Natural killer cell (primary cell): ENCODE data around the gene MTA3. TPM values are rescaled to one million over a fixed set of nuclear protein-coding genes. Genes with fewer than 3 reads are reported as not detected.

Source experiments
- ATAC-seq, 3 donors: fragments of 150-1000 bp in 2 of 3; fragments of 200-7000 bp in 1 of 3; cut with Tn5 transposase; 1 replicate in 1 of 3; 2 replicates in 2 of 3; pipeline ENCODE4 v1.10.0; 2021; ENCODE audit warnings: mild to moderate bottlenecking in 2 of 3, moderate library complexity in 2 of 3
- DNase-seq, 2 donors: peaks; one replicate each; pipeline versions ENCODE4 v3.0.0 to v3.0.0-alpha.2; 2013 to 2021; ENCODE audit warnings: mixed read lengths in 1 of 2
- H3K27ac ChIP-seq: one replicate; pipeline ENCODE4 v1.5.1; 2013; ENCODE audit warnings: mild to moderate bottlenecking, low read length
- H3K27me3 ChIP-seq: one replicate; pipeline ENCODE4 v1.6.1; 2013; ENCODE audit warnings: low read length; ENCODE audit not compliant: control insufficient read depth, insufficient read depth
- H3K36me3 ChIP-seq: one replicate; pipeline ENCODE4 v1.6.1; 2013; ENCODE audit warnings: low read length; ENCODE audit not compliant: control insufficient read depth, insufficient read depth
- H3K4me1 ChIP-seq: one replicate; pipeline ENCODE4 v1.6.1; 2013; ENCODE audit warnings: low read length; ENCODE audit not compliant: control insufficient read depth, insufficient read depth
- H3K4me3 ChIP-seq: one replicate; pipeline ENCODE4 v1.5.1; 2013; ENCODE audit warnings: low read length
- H3K9me3 ChIP-seq: one replicate; pipeline ENCODE4 v1.6.1; 2013; ENCODE audit warnings: low read length; ENCODE audit not compliant: control insufficient read depth, insufficient read depth
- H3K27ac Mint-ChIP-seq, 2 donors: one replicate each; pipeline ENCODE4 v1.8.0; 2022; ENCODE audit warnings: mild to moderate bottlenecking in 2 of 2, mixed read lengths in 2 of 2, moderate library complexity in 1 of 2
- H3K27me3 Mint-ChIP-seq, 2 donors: one replicate each; pipeline ENCODE4 v1.8.0; 2022; ENCODE audit warnings: low read depth in 2 of 2, mixed read lengths in 2 of 2
- H3K36me3 Mint-ChIP-seq: one replicate; pipeline ENCODE4 v1.8.0; 2022; ENCODE audit warnings: mixed read lengths
- H3K4me1 Mint-ChIP-seq, 2 donors: one replicate each; pipeline ENCODE4 v1.8.0; 2022; ENCODE audit warnings: mixed read lengths in 2 of 2
- H3K4me3 Mint-ChIP-seq: one replicate; pipeline ENCODE4 v1.8.0; 2022; ENCODE audit warnings: mild to moderate bottlenecking, moderate library complexity, mixed read lengths
- H3K9me3 Mint-ChIP-seq, 2 donors: one replicate each; pipeline ENCODE4 v1.8.0; 2022; ENCODE audit warnings: mixed read lengths in 2 of 2
- CTCF ChIP-seq: fragments of 200-600 bp; IDR thresholded peaks from one replicate; pipeline ENCODE4 v1.8.0; 2022; ENCODE audit warnings: antibody characterized with exemption
- WGBS: methylation state at CpG from one replicate; pipeline ENCODE4 v1.1.7; 2013; ENCODE audit warnings: missing lambda C conversion rate; ENCODE audit not compliant: insufficient coverage; 5-methylcytosine and 5-hydroxymethylcytosine counted together
- intact Hi-C: fragments of 100-400 bp; cut with micrococcal nuclease; formaldehyde crosslinking; loops from one replicate; pipeline ENCODE4 v1.14.2; 2022
- total RNA-seq, 4 donors: library from RNA; stranded (reverse); fragments of 120-200 nt in 1 of 4; gene quantifications; one replicate each; pipeline versions ENCODE4 v1.2.3 to v1.2.4, GENCODE V29; 2013 to 2022

Gene MTA3
- total RNA-seq, 3 donors from 2014 or later (not counting 1 experiment from before 2014, with no cell fraction given), result 19.4 to 25.0 (median 21.5) TPM

GRCh38 chr2:42791606-42792005, 223.2 kb downstream of the MTA3 start:
- Mint-ChIP-seq H3K27ac (no peak overlapping the region), H3K27me3 (peaks cover 49 to 66% of the 10 kb centered on the region in 2 donors), H3K4me1 (peaks cover 7 to 32% of the 10 kb centered on the region in 2 donors), H3K9me3 (no peaks in the 10 kb centered on the region), H3K36me3 (peaks cover 7% of the 10 kb centered on the region), H3K4me3 (peak overlapping the region; percentile 87)
- Histone ChIP-seq H3K27ac (no peak overlapping the region), H3K4me1 (peaks cover 41% of the 10 kb centered on the region), H3K4me3 (no peak overlapping the region), H3K27me3 (peaks cover 5% of the 10 kb centered on the region), H3K9me3 (no peaks in the 10 kb centered on the region), H3K36me3 (no peaks in the 10 kb centered on the region)
- WGBS, result 77% methylated on average over 4 of the region's 4 CpGs
- ATAC-seq (no peak), DNase-seq (no peak)
- TF ChIP-seq CTCF, result no peak
- intact Hi-C loops, result no loop called here

GRCh38 chr2:42792087-42792582, 223.7 kb downstream of the MTA3 start:
- Mint-ChIP-seq H3K27me3 (peaks cover 50 to 68% of the 10 kb centered on the region in 2 donors), H3K4me1 (peaks cover 7 to 28% of the 10 kb centered on the region in 2 donors), H3K4me3 (peak overlapping the region; percentile 87), H3K9me3 (no peaks in the 10 kb centered on the region), H3K36me3 (peaks cover 7% of the 10 kb centered on the region), H3K27ac (no peak overlapping the region)
- intact Hi-C loops, result no loop called here
- no peak for TF ChIP-seq CTCF
- peaks cover 5% of the 10 kb centered on the region for H3K27me3 ChIP-seq
- H3K36me3 ChIP-seq, result no peaks in the 10 kb centered on the region
- H3K9me3 ChIP-seq, result no peaks in the 10 kb centered on the region
- WGBS, result 4% methylated on average over 18 of the region's 18 CpGs
- DNase-seq, result peak in 1 of 2 donors; percentile 23
- no peak overlapping the region for H3K27ac ChIP-seq
- H3K4me3 ChIP-seq, result peak overlapping the region; percentile 42
- H3K4me1 ChIP-seq, result peaks cover 35% of the 10 kb centered on the region
- peak in 2 of 3 donors; percentile 14 to 45 for ATAC-seq

GRCh38 chr2:42792583-42793333, 224.3 kb downstream of the MTA3 start, which contains the start of gene HAAO:
TSS of gene HAAO (minus strand) at chr2:42792583. CDS start at chr2:42792536, 47 bp downstream.
- Mint-ChIP-seq H3K9me3 (no peaks in the 10 kb centered on the region), H3K36me3 (peaks cover 7% of the 10 kb centered on the region), H3K27me3 (peaks cover 50 to 68% of the 10 kb centered on the region in 2 donors), H3K27ac (no peak within 1 kb of the TSS), H3K4me3 (peak within 1 kb of the TSS; percentile 87), H3K4me1 (peaks cover 7 to 22% of the 10 kb centered on the region in 2 donors)
- Histone ChIP-seq H3K4me1 (peaks cover 29% of the 10 kb centered on the region), H3K27me3 (peaks cover 5% of the 10 kb centered on the region), H3K9me3 (no peaks in the 10 kb centered on the region), H3K36me3 (no peaks in the 10 kb centered on the region), H3K27ac (no peak within 1 kb of the TSS), H3K4me3 (peak within 1 kb of the TSS; percentile 44)
- intact Hi-C loops, result no loop called here
- ATAC-seq, result peak in 2 of 3 donors; percentile 44 to 57
- no peak for TF ChIP-seq CTCF
- WGBS, result 2% methylated on average over 75 of the region's 75 CpGs
- peak in 1 of 2 donors; percentile 35 for DNase-seq
